DLD1 (cell line): ENCODE measurements around the gene PHF13.

Experiments used
- in situ Hi-C: cut with HindIII; loops from 2 replicates; pipeline ENCODE4 v1.10.0; 2017; ENCODE audit warnings: low sequenced_read_pairs

Gene PHF13

GRCh38 chr1:6613361-6614018, at the start of gene PHF13:
TSS of gene PHF13 (plus strand) at chr1:6613731. CDS start at chr1:6614067, 336 bp downstream.
- in situ Hi-C loops = no loop called here

- in situ Hi-C loops = no loop called here
Measured at GRCh38 chr1:6569033-6569432, 44.5 kb upstream of the PHF13 start.

GRCh38 chr1:6570100-6570499, 43.4 kb upstream of the PHF13 start:
- in situ Hi-C loops = no loop called here

- in situ Hi-C loops = no loop called here
Measured at GRCh38 chr1:6570987-6571386, 42.5 kb upstream of the PHF13 start.

GRCh38 chr1:6572653-6573383, 40.7 kb upstream of the PHF13 start:
- in situ Hi-C loops = no loop called here

DNA sequence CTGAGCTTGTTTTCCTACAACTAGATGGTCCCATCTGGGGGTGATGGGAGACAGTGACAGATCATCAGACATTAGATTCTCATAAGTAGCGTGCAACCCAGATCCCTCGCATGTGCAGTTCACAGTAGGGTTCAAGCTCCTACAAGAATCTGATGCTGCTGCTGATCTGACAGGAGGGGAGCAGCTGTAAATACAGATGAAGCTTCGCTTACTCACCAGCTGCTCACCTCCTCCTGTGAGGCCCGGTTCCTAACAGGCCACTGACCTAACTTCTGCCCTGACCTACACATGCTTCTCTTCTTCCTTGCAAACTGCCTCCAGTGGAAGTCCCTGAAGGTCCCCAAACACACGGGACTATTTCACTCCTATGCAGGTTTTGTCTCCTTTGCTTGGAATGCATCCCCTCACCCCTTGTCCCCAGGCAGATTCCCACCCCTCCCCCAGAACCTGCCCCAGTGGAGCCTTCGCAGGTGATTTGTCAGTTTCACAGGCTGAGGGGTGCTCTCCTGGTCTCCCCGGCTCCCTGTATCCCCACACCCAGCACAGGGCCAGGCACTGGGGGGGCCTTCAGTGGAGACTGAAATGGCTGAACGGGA, 39.4 kb upstream of the PHF13 start:
- in situ Hi-C loops = no loop called here

- in situ Hi-C loops = no loop called here
Measured at GRCh38 chr1:6574818-6575217, 38.7 kb upstream of the PHF13 start.

GRCh38 chr1:6577831-6578525, 35.6 kb upstream of the PHF13 start:
- in situ Hi-C loops = no loop called here

DNA sequence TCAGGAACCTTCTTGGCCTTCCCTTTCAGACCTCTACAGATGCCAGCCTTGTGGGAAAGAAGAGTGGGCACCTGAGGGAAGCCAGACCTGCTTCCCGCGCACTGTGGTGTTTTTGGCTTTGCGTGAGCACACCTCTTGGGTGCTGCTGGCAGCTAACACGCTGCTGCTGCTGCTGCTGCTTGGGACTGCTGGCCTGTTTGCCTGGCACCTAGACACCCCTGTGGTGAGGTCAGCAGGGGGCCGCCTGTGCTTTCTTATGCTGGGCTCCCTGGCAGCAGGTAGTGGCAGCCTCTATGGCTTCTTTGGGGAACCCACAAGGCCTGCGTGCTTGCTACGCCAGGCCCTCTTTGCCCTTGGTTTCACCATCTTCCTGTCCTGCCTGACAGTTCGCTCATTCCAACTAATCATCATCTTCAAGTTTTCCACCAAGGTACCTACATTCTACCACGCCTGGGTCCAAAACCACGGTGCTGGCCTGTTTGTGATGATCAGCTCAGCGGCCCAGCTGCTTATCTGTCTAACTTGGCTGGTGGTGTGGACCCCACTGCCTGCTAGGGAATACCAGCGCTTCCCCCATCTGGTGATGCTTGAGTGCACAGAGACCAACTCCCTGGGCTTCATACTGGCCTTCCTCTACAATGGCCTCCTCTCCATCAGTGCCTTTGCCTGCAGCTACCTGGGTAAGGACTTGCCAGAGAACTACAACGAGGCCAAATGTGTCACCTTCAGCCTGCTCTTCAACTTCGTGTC, 34.7 kb upstream of the PHF13 start:
- in situ Hi-C loops = no loop called here

GRCh38 chr1:6579374-6580118, 34.0 kb upstream of the PHF13 start, which contains the start of gene ZBTB48:
TSS of gene ZBTB48 (plus strand) at chr1:6579994. CDS start at chr1:6580610, 616 bp downstream.
- in situ Hi-C loops = no loop called here

GRCh38 chr1:6580119-6580592, 33.4 kb upstream of the PHF13 start:
- in situ Hi-C loops = no loop called here

DNA sequence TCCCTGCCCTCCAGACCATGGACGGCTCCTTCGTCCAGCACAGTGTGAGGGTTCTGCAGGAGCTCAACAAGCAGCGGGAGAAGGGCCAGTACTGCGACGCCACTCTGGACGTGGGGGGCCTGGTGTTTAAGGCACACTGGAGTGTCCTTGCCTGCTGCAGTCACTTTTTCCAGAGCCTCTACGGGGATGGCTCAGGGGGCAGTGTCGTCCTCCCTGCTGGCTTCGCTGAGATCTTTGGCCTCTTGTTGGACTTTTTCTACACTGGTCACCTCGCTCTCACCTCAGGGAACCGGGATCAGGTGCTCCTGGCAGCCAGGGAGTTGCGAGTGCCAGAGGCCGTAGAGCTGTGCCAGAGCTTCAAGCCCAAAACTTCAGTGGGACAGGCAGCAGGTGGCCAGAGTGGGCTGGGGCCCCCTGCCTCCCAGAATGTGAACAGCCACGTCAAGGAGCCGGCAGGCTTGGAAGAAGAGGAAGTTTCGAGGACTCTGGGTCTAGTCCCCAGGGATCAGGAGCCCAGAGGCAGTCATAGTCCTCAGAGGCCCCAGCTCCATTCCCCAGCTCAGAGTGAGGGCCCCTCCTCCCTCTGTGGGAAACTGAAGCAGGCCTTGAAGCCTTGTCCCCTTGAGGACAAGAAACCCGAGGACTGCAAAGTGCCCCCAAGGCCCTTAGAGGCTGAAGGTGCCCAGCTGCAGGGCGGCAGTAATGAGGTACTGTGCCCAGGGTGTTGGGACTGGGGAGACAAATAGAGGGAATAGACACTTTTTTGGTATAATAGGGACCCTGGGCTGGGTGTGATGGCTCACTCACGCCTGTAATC, 32.7 kb upstream of the PHF13 start:
- in situ Hi-C loops = no loop called here

- in situ Hi-C loops = no loop called here
Measured at GRCh38 chr1:6581561-6582305, 31.8 kb upstream of the PHF13 start.

DNA sequence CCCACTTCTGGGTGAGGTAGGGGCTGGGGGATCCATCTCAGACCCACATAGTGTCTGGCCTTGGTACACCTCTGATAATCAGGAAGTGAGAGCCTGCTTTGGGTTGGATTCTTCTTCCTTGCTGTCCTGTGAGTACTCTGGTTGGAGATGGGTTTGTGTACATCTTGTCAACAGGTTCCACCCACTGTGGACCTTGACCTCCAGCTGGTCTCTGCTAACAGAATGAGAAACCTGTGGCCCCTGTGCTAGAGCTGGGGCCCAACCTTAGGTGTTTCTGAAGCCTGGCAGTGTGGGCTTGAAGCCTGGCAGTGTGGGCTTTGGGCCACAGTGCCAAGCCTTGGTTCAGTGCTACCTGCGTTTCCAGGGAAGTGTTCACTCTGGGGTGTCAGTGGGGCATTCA, 31.2 kb upstream of the PHF13 start:
- in situ Hi-C loops = no loop called here

DNA sequence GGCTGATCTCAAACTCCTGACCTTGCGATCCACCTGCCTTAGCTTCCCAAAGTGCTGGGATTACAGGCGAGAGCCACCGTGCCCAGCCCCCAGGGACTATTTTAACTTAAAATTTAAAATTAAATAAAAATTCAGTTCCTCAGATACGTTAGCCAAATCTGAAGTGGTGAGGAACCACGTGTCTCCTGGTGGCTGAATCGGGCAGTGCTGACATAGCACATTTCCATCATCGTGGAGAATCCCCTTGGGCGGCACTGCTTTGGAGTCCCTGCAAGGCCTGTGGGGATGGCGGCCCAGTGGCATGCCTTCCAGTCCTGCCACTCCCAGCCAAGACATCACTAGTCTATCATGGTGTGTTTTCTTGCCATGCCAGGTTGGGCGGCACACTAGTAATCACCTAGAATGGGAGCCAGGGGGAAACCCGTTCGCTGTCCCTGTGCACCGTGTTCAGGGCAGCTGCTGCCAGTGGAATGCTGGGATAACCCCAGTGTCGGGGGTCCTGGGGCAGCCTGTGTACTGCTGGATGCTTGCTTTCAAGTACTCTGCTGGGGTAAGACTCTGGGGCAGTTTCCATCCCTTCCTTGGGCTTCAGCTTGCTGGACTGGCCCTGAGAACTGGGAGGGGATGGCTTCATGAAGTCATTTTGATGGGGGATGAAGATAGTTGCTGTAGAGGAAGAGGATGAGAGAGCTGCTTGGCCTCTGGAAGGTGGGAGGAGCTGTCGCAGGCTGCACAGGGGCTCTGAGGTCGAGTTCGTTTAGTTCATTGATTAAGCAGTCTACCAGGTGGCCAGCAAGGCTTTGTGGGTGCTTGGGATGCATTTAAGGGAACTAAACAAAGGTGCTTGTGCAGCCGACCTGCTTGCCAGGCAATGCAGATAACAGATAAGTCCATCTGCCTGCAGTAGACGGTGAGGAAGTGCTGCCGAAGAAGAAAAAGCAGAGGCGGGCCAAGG, 29.1 kb upstream of the PHF13 start:
- in situ Hi-C loops = no loop called here

DNA sequence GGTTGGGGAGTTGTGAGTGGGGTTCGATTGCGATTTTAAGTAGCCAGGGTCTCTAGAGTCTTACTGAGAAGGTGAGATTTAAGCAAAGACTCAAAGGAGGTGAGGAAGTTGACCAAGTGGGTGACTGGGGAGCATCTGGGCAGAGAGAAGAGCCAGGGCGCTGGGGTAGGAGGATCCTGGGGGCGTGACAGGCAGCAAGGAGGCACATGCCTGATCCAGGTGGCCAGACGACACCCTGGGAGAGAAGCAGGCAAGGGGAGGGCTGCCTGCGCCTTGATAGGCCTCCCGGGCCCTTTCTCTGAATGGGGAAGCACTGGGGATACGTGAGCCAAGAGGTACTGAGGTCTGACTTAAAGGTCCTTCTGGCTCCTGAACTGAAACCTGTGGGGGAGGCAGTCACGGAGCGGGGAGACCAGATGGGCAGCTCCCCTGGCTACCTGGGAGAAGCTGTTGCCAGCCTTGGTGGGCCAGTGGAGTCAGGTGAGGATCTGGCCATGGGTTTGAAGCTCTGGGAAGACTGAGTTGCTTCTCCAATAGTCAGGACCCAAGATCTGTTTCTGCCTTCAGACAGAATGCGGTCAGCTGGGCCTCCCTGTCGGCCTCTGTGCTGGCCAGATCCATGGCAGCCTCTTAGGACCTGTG, 28.3 kb upstream of the PHF13 start:
- in situ Hi-C loops = no loop called here

DNA sequence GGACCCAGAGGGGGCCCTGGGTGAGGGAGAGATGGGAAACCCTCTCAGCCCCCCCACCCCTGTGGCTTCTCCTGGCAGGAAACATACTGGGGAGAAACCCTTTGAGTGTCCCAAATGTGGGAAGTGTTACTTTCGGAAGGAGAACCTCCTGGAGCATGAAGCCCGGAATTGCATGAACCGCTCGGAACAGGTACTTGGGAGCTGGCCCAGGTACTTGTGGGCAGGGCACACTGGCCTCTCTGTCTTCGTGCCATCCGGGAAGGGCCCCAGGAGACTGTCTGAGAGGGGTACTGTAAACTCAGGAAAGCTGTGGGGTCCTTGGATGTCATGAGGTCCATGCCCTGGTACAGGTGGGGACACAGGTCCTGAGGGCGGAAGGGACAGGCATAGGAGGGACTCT, 27.7 kb upstream of the PHF13 start:
- in situ Hi-C loops = no loop called here
